Adrenal gland (tissue), 5 donors: ENCODE measurements around the gene INPP4B.

Source experiments
- CTCF ChIP-seq, 6 experiments: fragments of 450-650 bp in 4 of 6; fragments of 200-600 bp in 2 of 6; sonication (generic) in 1 of 6; IDR thresholded peaks; 1 replicate in 5 of 6; 2 replicates in 1 of 6; pipeline versions ENCODE4 v1.5.1 to v1.8.0; 2016 to 2021; ENCODE audit warnings: antibody characterized with exemption in 6 of 6, mild to moderate bottlenecking in 2 of 6, moderate library complexity in 1 of 6
- POLR2A ChIP-seq, 2 donors: fragments of 450-650 bp; IDR thresholded peaks; one replicate each; pipeline ENCODE4 v1.6.1; 2017; ENCODE audit warnings: antibody characterized with exemption in 2 of 2, mild to moderate bottlenecking in 2 of 2, moderate library complexity in 1 of 2
- donor health status: DM: no; HTN: no; CAD: no.

- no peak for TF ChIP-seq CTCF (IDR thresholded peaks at IDR 0.05)
- no peak for TF ChIP-seq POLR2A (IDR thresholded peaks at IDR 0.05)
Observed at GRCh38 chr4:142378179-142378578, 467.9 kb downstream of the INPP4B start.
